HG03439 (cell line): ENCODE results near the gene NLGN1.

Source experiments
- ATAC-seq: cut with Tn5 transposase; IDR thresholded peaks from one replicate; pipeline ENCODE4 v1.9.1; 2021; ENCODE audit warnings: mild to moderate bottlenecking, moderate library complexity; ENCODE audit not compliant: unreplicated experiment

NLGN1 gene

DNA sequence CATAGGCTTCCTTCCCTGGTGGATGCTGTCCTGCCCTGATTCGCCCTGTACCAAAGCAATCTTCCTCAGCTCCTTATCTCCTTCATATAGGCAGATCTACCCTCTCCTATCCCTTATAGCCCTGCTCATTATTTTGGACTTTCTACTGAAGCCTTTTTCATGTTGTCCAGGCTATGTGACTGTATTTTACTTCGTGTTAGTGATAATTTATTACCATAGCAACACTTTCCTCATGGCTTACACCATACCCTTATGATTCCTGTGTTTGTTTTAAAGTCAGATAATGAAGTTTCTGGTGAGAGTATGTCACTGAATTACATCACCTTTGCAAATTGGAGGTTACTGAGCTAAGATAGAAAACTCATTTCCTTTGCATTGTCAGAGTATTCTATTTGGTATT is 352.6 kb downstream of the NLGN1 start:
- no peak for ATAC-seq

DNA sequence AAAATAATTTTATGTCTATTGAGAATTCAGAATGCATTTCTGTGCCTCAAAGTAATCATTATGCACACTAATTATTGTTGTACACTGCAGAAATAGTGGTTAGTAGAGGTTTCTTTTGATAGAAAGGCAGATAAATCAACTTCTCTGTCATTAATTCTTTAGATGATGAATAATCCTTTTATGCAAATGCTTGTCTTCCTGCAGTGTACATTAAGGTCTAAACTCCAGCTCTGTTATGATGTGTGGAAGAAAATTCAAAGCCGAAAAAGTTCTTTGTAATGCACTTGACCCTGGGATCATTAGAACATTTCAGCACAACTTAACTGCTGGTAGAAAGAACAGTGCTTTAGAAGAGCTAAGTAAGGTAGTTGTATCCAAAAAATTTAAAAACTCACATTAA is 353.0 kb downstream of the NLGN1 start:
- ATAC-seq = no peak

- no peak for ATAC-seq
Measured at GRCh38 chr3:173753593-173753992, 356.0 kb downstream of the NLGN1 start.

- ATAC-seq = no peak
Measured at GRCh38 chr3:173755161-173755560, 357.6 kb downstream of the NLGN1 start.

GRCh38 chr3:173761161-173761560 is 363.6 kb downstream of the NLGN1 start:
- no peak for ATAC-seq

- ATAC-seq = no peak
Measured at GRCh38 chr3:173762501-173762900, 365.0 kb downstream of the NLGN1 start.

DNA sequence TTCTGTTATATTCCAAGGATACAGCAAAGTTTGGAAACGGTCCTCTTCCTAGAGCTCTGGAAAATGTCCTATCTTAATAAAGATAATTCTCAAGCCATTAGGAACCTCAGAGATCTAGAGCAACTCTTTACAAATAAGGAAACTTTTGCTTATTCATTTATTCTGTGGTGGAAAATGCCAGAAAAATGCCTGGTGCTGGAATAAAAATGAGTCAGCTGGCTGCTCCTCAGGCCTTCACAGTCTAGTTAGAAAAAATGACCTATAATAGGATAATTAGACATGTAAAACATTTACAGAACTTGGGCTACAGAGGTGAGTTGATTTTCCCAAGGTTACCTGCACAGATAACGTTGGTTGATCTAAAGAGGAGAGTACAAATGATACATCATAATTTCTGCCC is 372.5 kb downstream of the NLGN1 start:
- no peak for ATAC-seq

DNA sequence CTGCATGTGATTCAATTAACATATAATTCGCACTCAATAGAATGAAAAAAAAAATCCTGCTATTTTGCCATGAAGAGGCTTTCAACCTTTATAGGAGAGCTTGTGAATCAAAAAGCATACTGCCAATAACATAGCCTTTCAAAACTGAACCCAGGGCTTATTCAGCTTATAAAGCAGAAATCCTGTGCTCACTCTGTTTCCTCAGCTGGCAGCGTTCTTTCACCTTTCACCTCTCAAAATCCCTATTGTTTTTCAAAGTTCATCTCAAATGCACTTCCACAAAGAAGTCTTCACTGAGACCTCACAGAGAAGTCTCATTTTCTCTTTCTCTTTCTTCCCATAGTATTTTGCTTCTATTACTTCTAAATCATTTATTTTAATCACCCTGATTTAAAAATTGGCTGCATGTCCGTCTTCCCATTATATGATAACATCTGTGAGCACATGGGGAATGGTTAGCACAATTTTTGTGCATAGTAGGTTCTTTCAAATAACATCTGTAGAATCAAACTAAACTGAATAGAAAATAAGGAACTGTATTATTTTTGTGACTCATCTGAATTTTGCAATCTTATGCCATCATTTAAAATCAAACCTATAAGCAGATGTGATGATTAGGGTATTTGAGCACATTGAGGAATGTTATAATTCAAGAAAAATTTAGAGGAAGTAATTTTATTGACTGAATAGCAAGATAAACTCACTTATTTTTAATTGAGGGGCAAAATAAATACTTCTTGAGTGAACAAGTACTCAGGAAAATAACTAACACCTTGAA is 373.4 kb downstream of the NLGN1 start:
- no peak for ATAC-seq

DNA sequence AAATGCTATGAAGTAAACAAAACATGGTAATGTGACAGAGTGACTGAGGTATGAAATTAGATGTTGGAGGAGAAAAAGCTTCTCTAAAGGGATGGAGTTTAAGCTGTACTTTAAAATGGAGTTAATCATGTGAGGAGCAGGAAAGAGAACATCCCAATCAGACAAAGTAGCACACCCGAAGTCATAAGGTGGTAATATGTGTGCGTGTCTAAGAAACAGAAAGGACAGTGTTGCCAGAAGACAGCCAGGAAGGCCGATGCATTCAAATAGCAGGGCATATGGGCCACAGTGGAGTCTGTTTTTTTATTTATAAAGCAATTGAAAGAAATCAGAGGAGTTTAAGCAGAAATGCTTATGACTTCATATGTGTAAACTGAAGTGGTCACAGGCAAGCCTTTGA is 376.3 kb downstream of the NLGN1 start:
- no peak for ATAC-seq

DNA sequence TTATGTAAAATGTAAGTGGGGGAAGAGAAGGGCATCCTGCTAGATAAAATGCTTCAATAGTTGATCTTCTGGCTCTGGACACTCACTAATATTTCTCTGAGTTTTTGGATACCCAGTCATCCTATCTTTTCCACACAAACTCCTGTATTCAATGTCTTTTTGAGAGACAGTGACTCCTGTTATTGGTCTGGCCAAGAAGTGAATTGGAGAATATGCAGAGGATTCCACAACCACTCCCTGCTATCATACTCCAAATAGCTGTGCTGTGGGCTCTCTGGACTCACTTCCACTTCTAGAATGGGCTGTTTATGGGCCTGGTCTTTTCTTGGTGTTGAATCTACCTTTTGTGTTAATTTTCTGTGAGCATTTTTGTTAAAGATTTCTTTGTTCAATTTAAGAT is 376.8 kb downstream of the NLGN1 start:
- ATAC-seq = no peak

- no peak for ATAC-seq
Measured at GRCh38 chr3:173778251-173778650, 380.7 kb downstream of the NLGN1 start.

- ATAC-seq = no peak
Measured at GRCh38 chr3:173780067-173780466, 382.5 kb downstream of the NLGN1 start.

- ATAC-seq = no peak
Measured at GRCh38 chr3:173785004-173785403, 387.5 kb downstream of the NLGN1 start.

DNA sequence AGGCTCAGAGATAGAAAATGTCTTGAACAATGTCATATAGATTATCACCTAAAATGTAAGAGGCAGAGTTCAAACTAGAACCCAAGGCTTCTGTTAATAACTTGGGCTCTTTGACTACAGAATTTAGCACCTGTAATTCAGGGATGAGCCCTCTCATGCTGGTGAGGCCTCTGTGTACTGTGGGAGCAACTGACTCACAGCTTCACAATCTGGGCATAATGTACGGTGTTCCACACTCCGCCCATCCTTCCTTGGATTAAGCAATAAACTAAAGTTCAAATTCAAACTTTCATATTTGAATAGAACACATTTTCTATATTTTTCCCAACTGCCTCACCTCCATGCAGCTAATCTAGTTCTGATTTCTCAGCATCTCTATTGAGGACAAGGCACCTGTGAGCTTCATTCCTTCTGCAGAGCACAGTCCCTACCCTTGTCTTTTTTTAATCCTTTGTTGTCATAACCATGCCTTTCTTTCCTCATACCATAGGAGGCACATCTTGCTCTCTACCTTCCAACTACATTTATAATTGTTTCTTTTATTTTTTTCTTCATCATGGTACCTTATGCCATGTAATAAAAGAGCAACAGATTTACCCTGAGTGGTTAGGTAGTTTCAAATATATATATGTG is 392.1 kb downstream of the NLGN1 start:
- ATAC-seq = no peak

GRCh38 chr3:173793963-173794362 is 396.4 kb downstream of the NLGN1 start:
- ATAC-seq = no peak

DNA sequence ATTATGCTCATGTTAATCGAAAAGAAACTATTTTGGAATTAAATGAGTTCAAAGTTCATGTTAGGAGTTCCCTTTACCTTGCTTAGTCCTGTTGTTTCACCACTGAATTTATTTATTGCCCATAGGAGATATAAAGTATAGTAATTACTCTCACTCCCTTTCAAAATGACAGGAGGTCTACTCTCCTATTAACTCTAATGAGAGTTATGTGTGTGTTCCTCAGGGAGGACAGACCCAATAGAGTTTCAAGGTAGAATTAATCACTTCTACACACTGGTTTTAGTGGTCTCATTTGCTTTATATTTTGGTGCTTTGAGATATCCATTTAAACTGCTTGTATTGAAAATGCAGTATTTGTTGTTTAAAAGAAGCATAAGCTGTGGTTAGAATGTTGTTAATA is 398.9 kb downstream of the NLGN1 start:
- no peak for ATAC-seq

GRCh38 chr3:173796890-173797289 is 399.3 kb downstream of the NLGN1 start:
- no peak for ATAC-seq

DNA sequence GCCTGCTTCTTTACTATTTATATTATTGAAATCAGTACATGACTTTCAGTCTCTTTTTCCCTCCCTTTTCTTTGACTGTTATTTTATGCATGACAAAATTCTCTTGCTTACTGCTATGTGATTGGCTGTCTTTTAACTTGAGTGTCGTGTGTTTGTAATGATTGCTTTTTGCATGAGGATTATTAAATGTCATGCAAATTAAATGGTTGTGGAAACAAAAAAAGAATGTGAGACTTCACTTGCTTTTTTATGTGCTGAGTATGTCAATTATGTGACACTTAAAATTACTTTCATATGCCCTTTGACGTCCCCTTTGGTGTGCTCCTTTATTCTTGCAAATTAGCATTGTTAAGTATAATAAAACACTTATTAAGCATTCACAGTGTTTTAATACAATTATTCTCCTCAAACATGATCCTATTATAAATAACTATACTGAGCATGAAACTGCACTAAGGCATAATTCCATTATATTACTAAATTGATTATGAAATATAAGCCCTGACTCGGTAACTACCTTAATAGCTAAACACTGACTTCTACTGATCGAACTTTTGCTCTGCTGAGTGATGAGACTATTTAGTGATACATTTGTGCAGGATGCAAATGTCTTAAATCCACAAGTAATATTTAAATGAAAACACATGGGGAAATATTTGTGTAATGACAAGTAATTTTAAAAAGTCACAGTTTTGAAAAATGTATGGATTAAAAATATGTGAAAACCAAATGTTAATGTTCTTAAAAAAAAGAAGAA is 401.7 kb downstream of the NLGN1 start:
- no peak for ATAC-seq

- no peak for ATAC-seq
Measured at GRCh38 chr3:173800154-173800553, 402.6 kb downstream of the NLGN1 start.

- no peak for ATAC-seq
Measured at GRCh38 chr3:173814809-173815208, 417.3 kb downstream of the NLGN1 start.

DNA sequence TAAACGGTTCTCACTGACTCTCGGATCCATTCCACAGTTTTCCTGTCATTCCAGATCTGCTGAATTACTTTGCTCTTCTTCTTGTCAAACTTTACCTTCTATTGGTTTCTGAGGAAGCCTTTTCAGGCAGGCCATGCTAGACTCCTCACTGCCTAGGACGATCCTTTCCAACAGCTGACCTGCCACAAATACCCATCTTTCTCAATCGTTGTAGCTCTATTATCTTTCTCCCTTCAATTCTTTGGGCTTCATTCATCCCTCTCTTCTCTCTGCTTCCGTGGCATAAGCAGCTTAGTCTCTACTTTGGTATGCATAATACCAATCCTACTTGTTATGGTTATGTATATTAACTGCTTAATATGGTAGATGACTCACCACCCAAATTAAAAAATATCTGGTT is 421.8 kb downstream of the NLGN1 start:
- no peak for ATAC-seq

DNA sequence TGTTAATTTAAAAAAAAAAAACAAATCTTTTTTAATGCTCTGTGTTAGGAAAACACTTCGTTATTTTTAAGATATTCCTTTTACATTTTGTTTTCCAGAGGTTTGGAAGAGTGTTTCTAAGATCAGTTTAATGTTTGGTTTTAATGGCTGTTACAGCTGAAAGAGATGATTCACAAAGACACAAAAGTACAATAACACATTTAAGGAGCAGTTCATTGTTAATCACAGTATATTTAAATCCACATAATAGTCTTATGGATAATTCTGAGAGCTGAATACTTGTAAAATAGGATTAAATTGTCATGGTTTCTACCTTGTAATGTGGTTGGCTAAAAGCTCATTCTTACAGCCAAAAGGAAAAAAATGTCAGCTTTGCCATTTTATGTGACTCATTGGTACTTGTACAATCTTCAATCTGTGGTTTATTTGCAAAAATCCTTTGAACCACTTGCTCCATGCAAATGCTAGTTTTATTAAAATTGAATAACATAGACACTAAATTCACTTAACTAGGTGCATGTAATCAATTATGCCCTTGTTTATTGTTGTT is 426.4 kb downstream of the NLGN1 start:
- ATAC-seq = no peak
